Amniotic stem cell (primary cell): ENCODE measurements around the gene SPACA5.
"Not testable (repeated sequence)": the region's sequence is repeated elsewhere in the genome, so short reads cannot be mapped to it uniquely, and the experiment has no call there.

ENCODE experiments used
- DNase-seq: peaks from one replicate; lab custom pipeline; 2025; lab: John Stamatoyannopoulos, UW

SPACA5 gene

DNA sequence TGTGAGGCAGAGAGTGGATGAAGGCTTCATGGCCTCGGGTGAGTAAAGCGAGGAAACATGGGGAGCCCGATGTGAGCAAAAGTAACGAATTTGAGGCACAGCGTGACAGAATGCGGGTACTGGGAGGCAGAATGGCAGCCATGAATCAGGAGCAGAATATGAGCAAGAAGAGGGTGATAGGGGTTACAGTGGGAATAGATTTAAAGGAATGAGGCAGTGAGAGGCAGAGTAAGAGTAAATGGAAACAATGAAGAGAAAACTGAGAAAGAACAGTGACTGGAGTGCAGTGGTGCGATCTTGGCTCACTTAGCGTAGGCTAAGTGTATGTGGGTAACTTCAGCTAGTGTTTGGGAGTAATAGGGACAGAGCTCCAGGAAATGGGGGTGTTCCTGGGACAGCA is at the start of gene SPACA5:
TSS of gene SPACA5 (plus strand) at position 301 of the 400 bp plus-strand sequence. CDS start 815 bp downstream, outside the sequence.
- DNase-seq, result not testable (repeated sequence)

DNA sequence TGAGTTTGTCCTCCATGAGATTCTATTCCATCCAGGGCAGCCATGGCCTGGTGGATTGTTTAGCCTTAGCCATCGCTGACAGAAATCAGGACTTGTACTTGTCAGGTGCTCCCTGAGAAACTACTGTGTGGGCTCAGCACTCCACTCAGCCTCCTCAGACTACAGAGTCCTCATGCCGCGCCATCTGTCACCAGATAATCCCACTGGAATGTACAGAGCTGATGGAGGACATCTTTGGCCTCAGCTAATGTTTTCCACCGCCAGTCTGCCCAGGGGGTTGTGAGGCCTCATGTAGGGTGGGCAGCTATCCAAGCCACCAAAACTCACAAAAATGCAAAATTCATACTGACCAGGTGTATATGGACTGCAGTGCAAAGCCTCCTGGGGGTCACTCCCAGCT is 48.6 kb upstream of the SPACA5 start:
- not testable (repeated sequence) for DNase-seq

- DNase-seq, result no peak
Observed at GRCh38 chrX:47958761-47959342, 47.9 kb upstream of the SPACA5 start.

DNA sequence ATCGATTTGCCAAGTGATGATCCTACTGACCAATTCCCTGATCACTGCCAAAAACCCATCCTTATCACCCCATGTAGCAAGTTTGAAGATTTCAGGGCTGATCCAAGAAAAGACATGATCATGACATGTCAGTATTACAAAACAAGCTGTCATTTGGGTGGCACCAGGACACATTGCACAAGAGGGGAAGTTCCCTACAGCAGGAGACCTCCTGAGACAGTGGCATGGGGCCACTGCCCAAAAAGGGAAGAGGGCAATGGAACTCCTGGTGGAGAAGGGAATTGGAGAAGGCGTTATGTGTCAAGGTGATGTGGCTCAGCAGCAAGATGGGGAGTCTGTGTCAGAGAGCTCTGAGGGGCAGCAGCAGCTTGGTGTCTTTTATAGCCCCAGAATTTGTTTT is 46.4 kb upstream of the SPACA5 start:
- DNase-seq, result no peak

GRCh38 chrX:47961830-47962229 is 45.0 kb upstream of the SPACA5 start:
- not testable (repeated sequence) for DNase-seq

DNA sequence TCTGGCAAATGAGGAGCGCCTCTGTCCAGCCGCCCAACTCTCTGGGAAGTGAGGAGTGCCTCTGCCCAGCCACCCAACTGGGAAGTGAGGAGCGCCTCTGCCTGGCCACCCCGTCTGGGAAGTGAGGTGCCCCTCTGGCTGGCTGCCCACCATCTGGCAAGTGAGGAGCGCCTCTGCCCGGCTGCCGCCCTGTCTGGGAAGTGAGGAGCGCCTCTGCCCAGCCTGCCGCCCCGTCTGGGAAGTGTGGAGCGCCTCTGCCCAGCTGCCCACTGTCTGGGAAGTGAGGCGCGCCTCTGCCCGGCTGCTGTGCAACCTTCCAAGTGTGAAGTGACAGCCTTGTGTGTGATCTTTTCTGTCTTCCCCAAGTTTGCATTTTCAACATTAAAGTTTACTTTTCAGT is 41.3 kb upstream of the SPACA5 start:
- not testable (repeated sequence) for DNase-seq

GRCh38 chrX:47973235-47973634 is 33.6 kb upstream of the SPACA5 start:
- no peak for DNase-seq

DNA sequence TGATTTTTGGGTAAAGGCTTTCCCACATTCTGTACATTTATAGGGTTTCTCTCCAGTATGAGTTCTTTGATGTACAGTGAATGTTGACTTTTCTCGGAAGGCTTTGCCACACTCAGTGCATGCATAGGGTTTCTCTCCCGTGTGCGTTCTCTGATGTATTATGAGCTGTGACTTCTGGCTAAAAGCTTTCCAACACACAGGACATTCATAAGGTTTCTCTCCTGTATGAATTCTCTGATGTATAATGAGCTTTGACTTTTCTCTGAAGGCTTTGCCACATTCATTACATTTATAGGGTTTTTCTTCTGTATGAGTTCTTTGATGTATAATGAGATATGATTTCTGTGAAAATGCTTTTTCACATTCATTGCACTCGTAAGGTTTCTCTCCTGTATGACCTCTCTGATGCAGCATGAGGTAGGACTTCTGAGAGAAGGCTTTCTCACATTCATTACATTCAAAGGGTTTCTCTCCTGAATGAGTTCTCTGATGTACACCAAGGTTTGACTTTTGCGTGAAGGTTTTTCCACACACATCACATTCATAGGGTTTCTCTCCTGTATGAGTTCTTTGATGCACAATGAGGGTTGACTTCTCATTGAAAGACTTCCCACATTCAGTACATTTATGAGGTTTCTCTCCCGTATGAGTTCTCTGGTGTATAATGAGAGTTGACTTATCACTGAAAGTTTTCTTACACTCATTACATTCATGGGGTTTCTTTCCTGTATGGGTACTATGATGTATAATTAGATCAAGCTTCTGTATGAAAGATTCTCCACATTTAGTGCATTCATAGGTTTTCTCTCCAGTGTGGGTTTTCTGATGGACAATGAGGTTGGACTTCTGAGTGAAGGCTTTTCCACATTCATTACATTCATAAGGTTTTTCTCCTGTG is 30.3 kb upstream of the SPACA5 start:
- DNase-seq, result no peak

DNA sequence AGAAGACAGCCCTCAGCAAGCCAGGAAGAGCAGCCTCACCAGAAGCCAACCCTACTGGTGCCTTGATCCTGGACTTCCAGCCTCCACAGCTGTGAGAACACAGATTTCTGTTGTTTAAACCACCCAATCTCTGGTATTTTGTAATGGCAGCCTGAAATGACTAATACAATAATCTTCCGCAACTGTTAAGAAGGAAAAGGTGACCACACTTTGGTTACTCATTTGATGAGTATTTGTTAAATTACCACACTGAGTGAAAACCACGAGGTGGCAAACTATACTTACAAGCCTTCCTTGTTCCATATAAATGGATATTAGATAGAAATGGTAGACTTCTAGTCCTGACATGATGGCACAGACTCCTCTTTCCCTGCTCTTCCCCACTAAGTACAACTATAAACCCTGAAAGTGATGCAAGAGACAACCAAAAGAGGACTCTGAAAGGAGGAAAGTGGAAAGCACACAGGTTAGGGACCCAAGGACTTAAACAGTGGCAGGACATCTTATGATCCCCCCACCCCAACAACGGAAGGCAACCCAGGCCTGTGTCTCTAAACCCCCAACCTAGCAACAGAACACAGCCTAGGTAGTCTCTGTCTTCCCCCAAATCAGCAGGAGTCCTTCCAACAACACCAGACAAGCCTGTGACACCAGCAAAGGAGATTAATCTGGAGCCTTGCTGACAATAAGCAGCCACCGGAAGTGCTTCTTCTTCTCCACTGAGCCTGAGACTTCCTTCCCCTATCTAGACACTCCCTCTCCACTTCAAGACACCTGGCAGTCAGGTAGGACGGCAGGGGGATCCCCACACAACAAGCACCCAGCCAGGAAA is 15.3 kb upstream of the SPACA5 start:
- no peak for DNase-seq

DNA sequence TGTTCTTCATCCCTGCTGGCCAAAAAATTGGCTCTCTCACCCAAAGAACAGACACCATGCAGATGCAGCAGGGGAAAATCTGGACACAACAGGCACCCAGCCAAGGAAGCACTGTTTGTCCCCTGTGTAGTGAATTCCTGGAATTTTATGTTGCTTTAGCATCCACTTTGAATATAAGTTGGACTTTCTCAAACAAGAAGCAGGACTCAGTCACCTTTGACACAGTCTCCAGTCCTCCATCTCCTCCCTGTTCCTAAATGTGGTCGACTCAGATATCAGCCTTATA is 14.8 kb upstream of the SPACA5 start:
- DNase-seq, result no peak

DNA sequence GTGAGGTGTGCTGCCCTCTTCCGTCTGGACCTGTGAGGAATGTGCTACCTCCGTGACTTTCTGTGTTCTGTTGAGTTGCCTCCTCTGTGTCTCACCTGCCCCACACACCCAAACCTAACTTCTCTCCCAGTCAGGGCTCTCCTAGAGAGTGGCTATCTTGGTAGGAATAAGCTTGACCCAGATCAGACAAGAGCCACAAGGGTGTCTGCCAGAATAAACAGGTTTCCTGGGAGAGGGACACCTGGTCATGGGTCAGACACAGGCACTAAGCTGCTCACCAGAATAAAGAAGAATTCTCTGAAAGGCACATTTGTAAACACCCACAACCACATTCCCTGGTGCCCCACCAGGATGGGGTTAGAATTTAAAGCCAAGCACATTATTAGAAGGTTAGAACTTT is 14.1 kb upstream of the SPACA5 start:
- DNase-seq, result no peak

DNA sequence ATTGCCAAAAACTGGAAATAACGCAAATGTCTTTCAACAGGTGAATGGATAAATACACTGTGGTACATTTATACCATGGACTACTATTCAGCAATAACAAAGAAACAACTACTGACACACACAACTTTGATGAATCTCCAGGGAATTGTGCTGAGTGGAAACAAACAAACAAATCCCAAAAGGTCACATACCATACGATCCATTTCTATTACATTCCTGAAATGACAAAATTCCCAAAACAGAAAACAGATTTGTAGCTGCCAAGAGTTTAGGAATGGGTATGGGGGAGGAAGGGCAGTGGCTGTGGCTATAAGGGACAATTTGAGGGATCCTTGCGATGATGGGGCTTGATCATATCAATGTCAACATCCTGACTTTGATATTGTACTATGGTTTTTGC is 5.5 kb upstream of the SPACA5 start:
- no peak for DNase-seq

- DNase-seq, result no peak
Observed at GRCh38 chrX:48002319-48002718, 4.5 kb upstream of the SPACA5 start.

GRCh38 chrX:48002929-48003328 is 3.9 kb upstream of the SPACA5 start:
- no peak for DNase-seq

- DNase-seq, result no peak
Observed at GRCh38 chrX:48003367-48003757, 3.4 kb upstream of the SPACA5 start.

DNA sequence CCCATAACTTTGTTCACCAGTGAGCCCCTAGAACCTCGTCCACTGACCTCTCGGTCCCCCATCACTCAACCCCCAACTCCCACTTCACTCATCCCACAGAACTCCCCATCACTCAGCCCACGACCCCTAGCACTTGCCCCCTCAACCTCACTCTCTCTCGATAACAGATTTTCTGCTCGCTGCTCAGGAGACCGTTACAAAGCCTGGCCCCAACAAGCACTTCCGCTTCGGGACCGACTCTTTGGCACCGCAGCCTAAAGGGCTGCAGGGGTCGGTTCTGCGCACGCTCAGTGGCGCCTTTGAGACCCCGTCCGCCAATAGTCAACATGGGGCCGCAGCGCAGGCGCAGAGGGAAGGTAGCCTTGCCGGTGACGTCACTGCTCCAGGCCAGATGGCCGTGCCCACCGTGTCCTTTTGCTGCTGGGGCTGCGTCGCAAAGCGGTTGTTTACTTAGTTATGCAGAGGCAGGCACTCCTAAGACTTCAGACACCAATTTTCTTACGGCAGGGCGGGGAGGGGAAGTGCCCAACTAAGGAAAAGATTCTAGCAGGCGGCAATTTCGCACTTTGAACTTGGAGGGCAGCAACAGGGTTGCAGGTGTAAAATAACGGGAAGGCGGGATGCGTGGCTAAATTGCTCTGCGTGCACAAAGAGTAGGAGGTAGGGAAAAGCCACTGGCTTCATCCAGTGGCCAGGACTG is 2.9 kb upstream of the SPACA5 start, which contains the start of gene ZNF182:
TSS of gene ZNF182 (minus strand) at position 232 of the 700 bp plus-strand sequence. CDS start 1,380 bp downstream, outside the sequence.
- peak; percentile 52 for DNase-seq

DNA sequence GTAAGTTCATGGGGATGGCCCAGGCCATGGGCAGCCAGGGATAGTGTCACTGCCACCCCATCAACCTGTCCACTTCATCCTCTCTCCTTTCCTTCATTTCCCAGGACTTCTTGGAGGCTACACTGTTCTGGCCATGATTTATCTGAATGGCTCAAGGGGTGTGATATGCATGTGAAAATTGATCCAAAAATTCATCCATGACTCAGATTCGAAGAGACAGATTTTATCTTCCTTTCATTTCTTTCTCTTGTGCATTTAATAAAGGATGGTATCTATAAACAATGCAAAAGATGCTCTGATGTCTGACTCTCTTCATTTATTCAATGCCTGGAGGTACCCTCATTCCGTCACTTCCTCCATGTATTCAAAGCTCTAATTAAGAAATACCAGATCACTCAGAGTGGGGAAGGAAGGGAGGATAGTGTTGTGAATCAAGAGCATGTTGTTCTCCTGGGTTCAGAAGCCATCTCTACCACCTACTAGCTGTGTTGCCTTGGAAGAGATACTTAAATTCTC is 2.7 kb downstream of the SPACA5 start:
- not testable (repeated sequence) for DNase-seq

- not testable (repeated sequence) for DNase-seq
Observed at GRCh38 chrX:48016583-48017310, 10.0 kb downstream of the SPACA5 start.

- DNase-seq, result not testable (repeated sequence)
Observed at GRCh38 chrX:48019892-48020291, 13.1 kb downstream of the SPACA5 start.

DNA sequence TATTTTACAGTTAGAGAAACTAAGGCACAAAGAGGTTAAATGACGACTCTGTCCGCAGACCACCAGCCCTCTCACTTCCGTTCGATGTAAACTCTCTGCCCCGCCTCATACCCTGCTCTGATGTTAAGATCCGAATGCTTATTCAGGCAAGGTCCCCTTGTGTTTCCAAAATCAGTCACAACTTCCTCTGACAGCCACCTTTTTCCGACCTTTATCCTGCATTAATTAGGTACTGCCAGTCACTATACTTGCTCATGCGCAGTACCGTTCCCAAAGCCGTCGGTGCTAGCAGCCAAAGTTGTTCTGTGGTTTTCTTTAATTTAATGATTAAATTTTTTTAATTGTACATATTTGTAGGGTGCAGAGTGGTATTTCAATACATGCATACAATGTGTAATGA is 13.7 kb downstream of the SPACA5 start:
- DNase-seq, result not testable (repeated sequence)
